Neural crest cell (in vitro differentiated cells): ENCODE results near the gene GPC6. TPM values are rescaled to one million over a fixed set of nuclear protein-coding genes. Genes with fewer than 3 reads are reported as not detected.

Experiments used
- DNase-seq: peaks from one replicate; pipeline ENCODE4 v3.0.0; 2021; ENCODE audit warnings: low read depth, mixed read lengths, low spot score
- H3K27ac Mint-ChIP-seq: one replicate; pipeline ENCODE4 v1.8.0; 2021; ENCODE audit warnings: mild to moderate bottlenecking, mixed read lengths; ENCODE audit not compliant: unreplicated experiment
- H3K27me3 Mint-ChIP-seq: 2 replicates; pipeline ENCODE4 v1.8.0; 2021; ENCODE audit warnings: low read depth, mild to moderate bottlenecking, mixed read lengths
- H3K36me3 Mint-ChIP-seq: 2 replicates; pipeline ENCODE4 v1.8.0; 2021; ENCODE audit warnings: low read depth, mild to moderate bottlenecking, mixed read lengths
- H3K4me1 Mint-ChIP-seq: 2 replicates; pipeline ENCODE4 v1.8.0; 2021; ENCODE audit warnings: mixed read lengths
- H3K4me3 Mint-ChIP-seq: one replicate; pipeline ENCODE4 v1.8.0; 2021; ENCODE audit warnings: mild to moderate bottlenecking, mixed read lengths
- H3K9me3 Mint-ChIP-seq: 2 replicates; pipeline ENCODE4 v1.8.0; 2021; ENCODE audit warnings: mixed read lengths
- total RNA-seq: library from RNA; stranded (reverse); gene quantifications from 2 replicates; pipeline ENCODE4 v1.2.1, GENCODE V29; 2021
- TF ChIP-seq, protein P1 (sequence below): fragments of 200-600 bp; sonication (generic); conservative IDR thresholded peaks from 2 replicates; pipeline ENCODE4 v1.5.0; 2021; ENCODE audit warnings: antibody characterized with exemption, mild to moderate bottlenecking

The GPC6 gene
- total RNA-seq, 1 donor from 2014 or later = 13.4 TPM

DNA sequence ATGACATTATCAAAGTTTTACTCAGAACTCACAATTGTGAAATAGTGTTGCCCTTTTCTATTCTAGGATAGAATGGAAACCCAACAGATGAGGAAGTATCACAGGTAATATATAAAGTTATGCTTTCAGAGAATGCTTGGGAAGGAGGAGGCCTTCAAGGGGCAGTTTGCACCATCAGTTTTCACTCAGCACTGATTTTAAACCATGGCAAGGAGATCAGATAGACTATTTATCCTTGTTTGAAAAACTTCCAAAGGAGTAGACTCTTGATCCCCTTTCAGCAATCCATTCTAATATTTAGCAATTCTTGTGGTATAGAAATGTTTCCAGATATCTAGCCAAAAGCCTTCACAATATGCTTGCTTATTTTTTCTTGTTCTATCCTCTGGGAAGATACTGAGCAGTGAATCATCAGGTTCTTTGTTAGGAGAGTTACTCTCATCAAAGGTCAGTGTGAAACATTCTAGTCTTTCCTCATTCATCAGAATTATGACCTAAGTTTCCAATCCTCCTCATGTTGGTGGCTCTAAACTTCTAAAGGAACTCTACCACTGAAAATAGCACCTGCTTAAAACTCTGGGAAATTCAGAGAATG is 3.8 kb downstream of the GPC6 start:
- peaks cover 12% of the 10 kb centered on the region for H3K36me3 Mint-ChIP-seq
- DNase-seq = no peak
- peak overlapping the region; percentile 98 for H3K4me3 Mint-ChIP-seq
- TF ChIP-seq, protein P1, sequence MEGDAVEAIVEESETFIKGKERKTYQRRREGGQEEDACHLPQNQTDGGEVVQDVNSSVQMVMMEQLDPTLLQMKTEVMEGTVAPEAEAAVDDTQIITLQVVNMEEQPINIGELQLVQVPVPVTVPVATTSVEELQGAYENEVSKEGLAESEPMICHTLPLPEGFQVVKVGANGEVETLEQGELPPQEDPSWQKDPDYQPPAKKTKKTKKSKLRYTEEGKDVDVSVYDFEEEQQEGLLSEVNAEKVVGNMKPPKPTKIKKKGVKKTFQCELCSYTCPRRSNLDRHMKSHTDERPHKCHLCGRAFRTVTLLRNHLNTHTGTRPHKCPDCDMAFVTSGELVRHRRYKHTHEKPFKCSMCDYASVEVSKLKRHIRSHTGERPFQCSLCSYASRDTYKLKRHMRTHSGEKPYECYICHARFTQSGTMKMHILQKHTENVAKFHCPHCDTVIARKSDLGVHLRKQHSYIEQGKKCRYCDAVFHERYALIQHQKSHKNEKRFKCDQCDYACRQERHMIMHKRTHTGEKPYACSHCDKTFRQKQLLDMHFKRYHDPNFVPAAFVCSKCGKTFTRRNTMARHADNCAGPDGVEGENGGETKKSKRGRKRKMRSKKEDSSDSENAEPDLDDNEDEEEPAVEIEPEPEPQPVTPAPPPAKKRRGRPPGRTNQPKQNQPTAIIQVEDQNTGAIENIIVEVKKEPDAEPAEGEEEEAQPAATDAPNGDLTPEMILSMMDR = no peak
- H3K27me3 Mint-ChIP-seq = no peaks in the 10 kb centered on the region
- no peak overlapping the region for H3K27ac Mint-ChIP-seq
- peaks cover 2% of the 10 kb centered on the region for H3K9me3 Mint-ChIP-seq
- peaks cover 51% of the 10 kb centered on the region for H3K4me1 Mint-ChIP-seq

DNA sequence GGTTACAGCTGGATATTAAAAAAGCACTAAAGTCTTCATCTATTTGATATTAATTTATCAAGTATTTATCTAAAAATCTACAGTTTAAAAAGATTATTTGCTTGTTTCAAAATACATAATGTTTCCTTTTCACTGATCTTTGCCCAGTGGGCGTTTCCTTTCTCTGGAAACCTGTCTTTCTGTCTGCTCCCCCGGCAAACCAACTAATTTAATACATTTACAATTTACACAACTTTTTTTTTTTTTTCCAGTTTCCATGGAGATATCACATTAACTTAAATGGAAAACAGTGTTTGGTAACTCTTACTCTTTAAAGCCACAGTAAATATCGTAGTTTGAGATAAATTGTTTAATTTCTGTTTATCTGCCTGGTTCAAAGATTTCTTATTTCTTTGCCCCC is 5.3 kb downstream of the GPC6 start:
- no peak overlapping the region for H3K27ac Mint-ChIP-seq
- peaks cover 18% of the 10 kb centered on the region for H3K36me3 Mint-ChIP-seq
- peaks cover 3% of the 10 kb centered on the region for H3K9me3 Mint-ChIP-seq
- H3K4me1 Mint-ChIP-seq = peaks cover 36% of the 10 kb centered on the region
- H3K4me3 Mint-ChIP-seq = peak overlapping the region; percentile 27
- DNase-seq = no peak
- TF ChIP-seq, protein P1 = no peak
- H3K27me3 Mint-ChIP-seq = no peaks in the 10 kb centered on the region

DNA sequence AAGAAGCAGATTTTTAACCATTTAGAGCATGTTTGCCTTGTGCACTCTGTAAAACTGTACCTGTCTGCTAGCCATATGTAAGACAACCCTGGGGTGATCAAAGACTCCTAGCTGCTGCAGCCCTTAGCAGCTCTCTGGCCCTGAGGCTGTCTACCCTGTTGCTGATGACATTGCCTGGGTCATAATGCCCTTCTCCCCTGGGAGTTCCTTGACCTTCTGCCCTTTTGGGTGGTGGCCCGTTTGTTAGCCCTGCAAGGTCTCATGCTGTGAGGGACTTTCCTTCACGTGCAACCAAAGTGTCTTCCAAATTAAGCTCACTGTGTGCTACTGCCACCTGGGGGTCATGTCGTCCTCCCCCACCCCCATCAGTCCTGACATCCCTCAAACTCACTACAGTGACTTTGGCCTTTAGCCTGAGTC is 7.4 kb downstream of the GPC6 start:
- Mint-ChIP-seq H3K27ac (no peak overlapping the region), H3K27me3 (no peaks in the 10 kb centered on the region), H3K4me1 (peaks cover 29% of the 10 kb centered on the region), H3K36me3 (peaks cover 37% of the 10 kb centered on the region), H3K4me3 (no peak overlapping the region), H3K9me3 (peaks cover 20% of the 10 kb centered on the region)
- TF ChIP-seq, protein P1 = no peak
- no peak for DNase-seq

DNA sequence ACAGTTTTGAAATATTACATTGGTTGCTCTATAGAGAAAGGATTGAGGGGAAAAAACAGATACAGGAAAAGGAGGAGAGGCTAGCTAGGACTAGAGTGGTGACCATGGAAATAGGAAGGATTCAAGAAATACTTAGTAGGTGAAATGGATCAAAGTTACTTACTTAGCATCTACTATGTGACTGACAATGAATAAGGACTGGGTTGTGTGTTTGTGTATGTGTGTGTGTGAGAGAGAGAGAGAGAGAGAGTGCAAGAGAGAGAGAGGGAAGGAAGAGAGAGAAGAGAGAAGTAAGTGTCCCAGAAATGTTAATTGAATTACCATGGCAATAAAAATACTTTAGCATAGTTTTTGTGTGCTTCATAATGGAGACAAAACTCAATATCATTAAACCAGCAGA is 7.9 kb downstream of the GPC6 start:
- Mint-ChIP-seq H3K27me3 (no peaks in the 10 kb centered on the region), H3K9me3 (peaks cover 24% of the 10 kb centered on the region), H3K36me3 (peaks cover 40% of the 10 kb centered on the region), H3K4me1 (peaks cover 24% of the 10 kb centered on the region), H3K27ac (no peak overlapping the region), H3K4me3 (no peak overlapping the region)
- TF ChIP-seq, protein P1 = no peak
- no peak for DNase-seq

DNA sequence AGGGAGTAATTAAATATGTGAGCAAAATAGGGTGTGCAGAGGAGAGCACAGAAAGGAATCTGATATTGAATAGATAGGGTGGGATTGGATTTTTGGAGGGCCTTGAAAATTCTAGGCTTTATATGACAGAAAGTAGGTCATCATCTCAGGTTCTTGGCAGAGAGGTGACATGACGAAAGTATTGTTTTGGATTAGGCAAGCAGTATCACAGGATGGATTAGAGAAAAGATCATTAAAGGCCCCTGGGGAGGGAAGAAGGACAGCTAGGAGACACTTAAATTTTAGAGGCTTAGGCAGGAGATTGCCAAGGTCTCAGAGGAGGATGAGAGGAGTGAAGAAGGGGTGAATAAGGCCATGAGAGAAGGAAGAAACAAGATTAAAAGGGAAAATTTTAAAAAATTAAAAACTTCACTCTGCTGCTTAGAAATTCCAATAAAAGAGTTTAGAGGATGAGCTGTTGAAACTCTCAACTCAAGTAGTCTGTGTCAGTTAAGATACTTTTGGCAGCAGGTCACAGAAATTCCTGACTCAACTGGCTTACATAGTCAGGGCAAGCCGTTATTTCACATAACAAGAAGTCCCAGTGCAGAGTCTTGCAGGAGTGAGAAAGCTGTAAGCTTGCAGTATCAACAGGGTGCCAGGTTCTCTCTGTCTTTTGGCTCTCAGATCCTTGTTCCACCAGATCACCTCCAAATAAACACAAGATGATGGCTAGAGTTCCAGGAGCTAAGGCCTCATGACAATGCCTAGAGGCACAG is 8.8 kb downstream of the GPC6 start:
- Mint-ChIP-seq H3K27ac (no peak overlapping the region), H3K9me3 (peaks cover 29% of the 10 kb centered on the region), H3K27me3 (no peaks in the 10 kb centered on the region), H3K4me3 (no peak overlapping the region), H3K36me3 (peaks cover 48% of the 10 kb centered on the region), H3K4me1 (peaks cover 15% of the 10 kb centered on the region)
- no peak for DNase-seq
- TF ChIP-seq, protein P1 = no peak
